HG03060 (cell line): ENCODE data around the gene PIK3C2G.

Source experiments
- ATAC-seq: cut with Tn5 transposase; IDR thresholded peaks from one replicate; pipeline ENCODE4 v1.9.1; 2021; ENCODE audit warnings: low read depth, moderate number of reproducible peaks; ENCODE audit not compliant: unreplicated experiment

The PIK3C2G gene

DNA sequence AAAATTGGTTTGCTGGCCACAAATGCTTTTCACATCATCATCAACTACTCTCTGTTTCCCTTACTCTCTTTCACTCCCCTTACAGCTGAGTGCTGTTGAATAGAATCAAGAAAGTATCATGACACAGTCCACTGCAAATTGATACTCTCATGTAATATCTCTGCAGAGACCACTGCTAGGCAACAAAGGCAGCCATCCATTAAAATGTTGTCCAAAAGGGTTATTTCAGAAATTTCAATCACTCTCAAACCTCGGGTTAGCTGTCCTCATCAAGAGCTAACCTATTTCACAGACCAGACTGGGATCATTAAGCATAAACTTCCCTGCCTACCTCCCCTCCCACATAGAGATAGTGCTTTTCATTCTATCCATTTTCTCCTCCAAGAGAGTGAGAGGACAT lies 289.8 kb downstream of the PIK3C2G start:
- no peak for ATAC-seq

DNA sequence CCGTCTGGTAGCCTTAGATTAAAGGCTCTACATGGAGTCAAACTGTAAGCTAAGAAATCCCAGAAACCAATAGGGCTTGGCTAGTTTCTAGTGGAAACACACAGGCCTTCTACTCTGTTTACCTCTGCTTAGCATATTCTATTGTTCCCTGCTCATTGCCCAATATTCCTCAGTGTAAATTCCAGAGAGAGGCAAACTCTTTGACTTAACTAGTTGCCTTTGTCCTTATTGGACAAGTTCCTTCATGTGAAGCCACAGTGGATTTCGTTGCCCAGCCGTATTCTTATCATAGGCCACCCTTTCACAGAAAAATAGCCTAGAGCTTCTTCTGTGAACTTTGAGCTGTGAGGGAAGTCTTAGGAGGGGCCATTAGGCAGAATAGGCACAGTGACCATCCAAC lies 290.4 kb downstream of the PIK3C2G start:
- ATAC-seq = no peak

DNA sequence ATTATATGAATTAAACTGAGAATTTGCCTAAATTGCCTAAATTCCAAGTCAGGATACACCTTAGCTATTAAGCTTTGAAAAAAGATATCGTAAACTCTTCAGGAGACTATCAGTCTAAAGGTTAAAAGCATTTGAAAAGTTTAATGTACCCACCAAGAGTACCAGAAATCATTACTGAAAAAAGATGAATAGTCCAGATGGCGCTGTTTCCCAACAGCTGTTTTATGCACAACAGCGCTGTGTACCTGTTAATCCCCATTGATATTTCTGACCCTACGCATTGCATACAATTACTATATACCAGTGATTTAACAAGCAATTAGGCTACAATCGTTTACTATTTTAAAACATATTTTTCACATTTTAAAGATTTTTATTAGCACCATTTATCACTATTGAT lies 291.5 kb downstream of the PIK3C2G start:
- no peak for ATAC-seq

- no peak for ATAC-seq
Observed at GRCh38 chr12:18556161-18556560, 294.8 kb downstream of the PIK3C2G start.

DNA sequence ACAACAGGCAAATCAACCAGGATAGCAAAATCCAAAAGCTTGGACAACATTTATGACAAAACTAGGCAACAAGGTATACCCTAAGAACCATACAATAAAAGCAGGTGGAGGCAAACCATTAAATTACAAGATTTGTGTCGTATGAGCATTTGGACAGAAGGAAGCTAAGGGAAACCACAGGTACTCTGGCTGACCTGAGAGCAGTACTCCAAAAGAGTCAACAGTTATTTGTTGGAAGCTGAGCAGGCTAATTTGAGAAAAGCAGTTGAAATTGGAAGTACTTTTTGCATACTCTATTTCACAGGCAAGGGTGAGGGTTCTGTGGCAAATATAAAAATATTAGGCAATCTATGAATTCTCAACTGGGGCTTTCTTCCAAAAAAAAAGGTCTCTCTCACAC lies 297.9 kb downstream of the PIK3C2G start:
- ATAC-seq = no peak

DNA sequence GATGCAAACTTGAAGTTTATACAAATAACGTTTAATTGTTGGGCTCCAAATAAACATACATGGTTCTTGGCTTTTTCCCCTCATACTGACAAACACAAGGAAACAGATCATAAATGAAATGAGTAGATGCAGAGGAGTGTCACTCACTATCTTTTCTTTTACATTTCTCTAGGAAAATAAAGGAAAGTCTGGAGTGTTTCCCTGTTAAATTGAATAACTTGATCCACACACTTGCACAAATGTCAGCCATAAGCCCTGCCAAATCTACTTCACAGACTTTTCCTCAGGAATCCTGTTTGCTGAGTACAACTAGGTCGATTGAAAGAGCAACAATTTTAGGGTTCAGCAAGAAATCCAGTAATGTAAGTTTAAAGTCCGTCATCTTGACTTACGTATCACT lies 301.2 kb downstream of the PIK3C2G start:
- ATAC-seq = no peak

DNA sequence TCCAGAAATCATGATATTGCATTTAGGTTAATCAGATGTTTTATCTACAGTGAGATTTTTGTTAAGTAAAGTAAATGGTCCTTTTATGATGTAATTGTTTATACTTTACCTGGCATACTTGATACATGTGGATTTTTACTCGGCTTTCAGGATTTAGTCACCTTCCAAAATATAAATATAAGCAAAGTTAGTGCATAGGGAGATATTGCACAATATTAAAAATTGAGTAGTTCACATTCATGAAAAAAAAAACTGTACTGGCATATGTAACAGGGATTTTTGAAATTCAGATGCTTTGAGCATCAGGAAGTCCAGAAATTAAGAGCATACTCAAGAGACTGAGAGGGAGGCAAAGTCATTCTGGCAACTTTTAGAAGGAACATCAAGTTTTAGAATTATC lies 303.0 kb downstream of the PIK3C2G start:
- no peak for ATAC-seq

- no peak for ATAC-seq
Observed at GRCh38 chr12:18567787-18568186, 306.5 kb downstream of the PIK3C2G start.

GRCh38 chr12:18570543-18570942 lies 309.2 kb downstream of the PIK3C2G start:
- ATAC-seq = no peak

GRCh38 chr12:18576104-18576626 lies 314.8 kb downstream of the PIK3C2G start:
- no peak for ATAC-seq

DNA sequence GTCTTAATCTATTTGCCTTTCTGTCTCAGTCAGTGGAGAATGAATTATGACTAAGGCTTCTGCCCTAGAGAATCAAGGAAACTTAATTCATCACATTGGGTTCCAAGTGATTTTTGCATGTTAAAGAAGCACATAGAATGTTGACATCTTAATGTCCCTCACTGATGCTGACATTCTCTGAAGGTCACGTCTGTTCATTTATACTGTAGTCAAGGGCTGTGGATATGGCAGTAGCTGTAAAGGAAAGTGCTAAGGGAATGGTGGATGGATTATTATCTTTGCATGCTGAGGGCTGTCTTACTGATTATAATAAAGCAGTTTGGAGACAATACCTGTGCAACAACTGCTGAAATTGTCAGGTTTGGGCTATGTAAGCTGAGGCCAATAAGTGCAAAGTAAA lies 315.3 kb downstream of the PIK3C2G start:
- ATAC-seq = no peak

DNA sequence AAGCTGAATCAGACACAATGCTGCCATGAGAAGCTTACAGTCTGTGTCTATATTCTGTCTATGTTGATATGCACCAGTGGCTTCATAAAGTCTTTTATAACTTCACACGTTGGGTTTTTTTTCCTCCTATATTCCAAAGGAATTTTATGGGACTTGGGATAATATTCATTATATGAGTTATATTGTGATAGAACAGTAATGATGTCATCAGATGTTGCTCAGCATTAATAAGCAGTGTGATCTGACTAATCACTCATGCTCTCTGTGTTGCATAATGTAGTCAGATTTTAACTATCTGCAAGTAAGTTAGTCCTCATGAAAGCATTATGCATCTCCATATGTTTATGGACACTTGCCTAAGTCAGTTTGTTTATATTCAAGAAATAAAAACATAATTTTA lies 316.9 kb downstream of the PIK3C2G start:
- no peak for ATAC-seq

DNA sequence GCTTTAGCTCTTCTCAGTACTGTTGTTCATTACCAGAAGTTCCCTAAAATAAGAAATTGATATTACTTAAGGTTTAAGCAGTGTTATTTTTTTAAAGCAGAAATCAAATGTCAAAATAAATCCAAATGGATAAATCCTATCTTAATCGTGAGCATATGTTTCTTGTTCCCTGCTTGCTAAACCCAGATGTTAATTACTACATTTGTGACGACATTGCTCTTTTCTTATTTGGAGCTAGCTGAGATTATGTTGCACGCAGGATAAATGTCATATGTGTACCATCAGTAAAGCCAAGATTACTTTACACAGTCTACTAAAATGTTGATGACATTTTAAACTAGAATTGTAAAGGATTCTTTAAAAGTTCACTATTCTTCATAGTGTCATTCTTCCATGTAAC lies 319.0 kb downstream of the PIK3C2G start:
- ATAC-seq = no peak

GRCh38 chr12:18580706-18581105 lies 319.4 kb downstream of the PIK3C2G start:
- ATAC-seq = no peak

- ATAC-seq = no peak
Observed at GRCh38 chr12:18581232-18581962, 320.1 kb downstream of the PIK3C2G start.

- ATAC-seq = no peak
Observed at GRCh38 chr12:18583655-18584054, 322.3 kb downstream of the PIK3C2G start.

DNA sequence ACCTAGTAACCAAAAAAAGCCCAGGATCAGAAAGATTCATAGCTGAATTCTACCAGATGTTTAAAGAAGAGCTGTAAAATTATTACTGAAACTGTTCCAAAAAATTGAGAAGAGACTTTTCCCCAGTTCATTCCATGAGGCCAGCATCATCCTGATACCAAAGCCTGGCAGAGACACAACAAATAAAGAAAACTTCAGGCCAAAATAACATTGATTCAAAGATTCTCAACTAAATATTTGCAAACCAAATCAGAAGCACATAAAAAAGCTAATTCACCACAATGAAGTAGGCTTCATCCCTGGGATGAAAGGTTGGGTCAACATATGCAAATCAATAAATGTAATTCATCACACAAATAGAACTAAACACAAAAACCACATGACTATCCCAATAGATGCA lies 325.3 kb downstream of the PIK3C2G start:
- ATAC-seq = no peak

GRCh38 chr12:18589316-18589715 lies 328.0 kb downstream of the PIK3C2G start:
- no peak for ATAC-seq

- no peak for ATAC-seq
Observed at GRCh38 chr12:18591473-18591872, 330.2 kb downstream of the PIK3C2G start.

DNA sequence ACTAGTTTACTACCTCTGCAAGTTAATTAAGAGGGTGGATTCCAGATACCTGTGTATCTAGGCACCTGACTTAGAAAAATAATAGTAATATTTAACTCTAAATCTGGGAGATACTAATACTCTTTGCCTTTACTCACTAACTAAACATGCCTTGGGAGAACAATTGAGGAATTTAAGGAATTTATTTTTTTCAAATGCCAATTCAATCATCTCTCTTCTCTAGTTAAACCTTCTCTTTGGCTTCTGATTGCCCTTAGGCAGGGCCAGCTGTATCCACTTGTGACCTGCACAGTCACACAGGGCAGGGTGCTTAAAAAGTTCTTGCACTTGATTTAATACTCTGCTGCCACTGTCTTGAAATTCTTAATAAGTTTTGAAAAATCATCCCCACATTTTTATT lies 334.1 kb downstream of the PIK3C2G start:
- no peak for ATAC-seq

DNA sequence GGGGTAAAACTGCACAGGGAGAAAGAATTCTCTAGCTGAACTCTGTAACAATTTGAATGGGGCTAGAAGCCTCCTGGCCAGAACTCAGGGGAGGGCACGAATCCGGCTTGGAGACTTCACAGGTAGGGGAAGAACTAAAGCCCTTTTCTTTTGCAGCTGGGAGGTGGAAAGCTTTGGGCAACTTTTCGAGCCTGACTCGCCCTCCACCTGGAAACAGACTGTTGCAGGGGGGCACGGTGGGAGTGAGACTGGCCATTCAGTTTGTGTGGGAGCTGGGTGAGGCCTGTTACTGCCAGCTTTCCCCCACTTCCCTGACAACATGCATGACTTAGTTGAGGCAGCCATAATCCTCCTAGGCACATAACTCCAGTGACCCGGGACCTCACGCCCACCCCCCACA lies 340.6 kb downstream of the PIK3C2G start:
- ATAC-seq = no peak

GRCh38 chr12:18612971-18613370 lies 351.7 kb downstream of the PIK3C2G start:
- no peak for ATAC-seq

- ATAC-seq = no peak
Observed at GRCh38 chr12:18620986-18621385, 359.7 kb downstream of the PIK3C2G start.
